GM12865 (cell line): ENCODE measurements around the gene ZNF654.
"Not testable (repeated sequence)": the region's sequence is repeated elsewhere in the genome, so short reads cannot be mapped to it uniquely, and the experiment has no call there.

Experiments used
- DNase-seq: peaks from one replicate; pipeline ENCODE4 v3.0.0; 2010; ENCODE audit warnings: low read depth
- H3K4me3 ChIP-seq: 2 replicates; pipeline ENCODE4 v1.5.1; 2011; ENCODE audit warnings: mild to moderate bottlenecking, low read depth, low read length, control low read depth
- TF ChIP-seq, protein P1 (sequence below): IDR thresholded peaks from 2 replicates; pipeline ENCODE4 v1.5.1; 2011; ENCODE audit warnings: low read length, control low read depth, low read depth, inconsistent platforms; ENCODE audit not compliant: insufficient read depth; ENCODE audit errors: missing control alignments

ZNF654 gene

GRCh38 chr3:88113311-88114162 is 54.5 kb downstream of the ZNF654 start:
- no peak overlapping the region for H3K4me3 ChIP-seq
- DNase-seq, result peak; percentile 76
- TF ChIP-seq, protein P1, sequence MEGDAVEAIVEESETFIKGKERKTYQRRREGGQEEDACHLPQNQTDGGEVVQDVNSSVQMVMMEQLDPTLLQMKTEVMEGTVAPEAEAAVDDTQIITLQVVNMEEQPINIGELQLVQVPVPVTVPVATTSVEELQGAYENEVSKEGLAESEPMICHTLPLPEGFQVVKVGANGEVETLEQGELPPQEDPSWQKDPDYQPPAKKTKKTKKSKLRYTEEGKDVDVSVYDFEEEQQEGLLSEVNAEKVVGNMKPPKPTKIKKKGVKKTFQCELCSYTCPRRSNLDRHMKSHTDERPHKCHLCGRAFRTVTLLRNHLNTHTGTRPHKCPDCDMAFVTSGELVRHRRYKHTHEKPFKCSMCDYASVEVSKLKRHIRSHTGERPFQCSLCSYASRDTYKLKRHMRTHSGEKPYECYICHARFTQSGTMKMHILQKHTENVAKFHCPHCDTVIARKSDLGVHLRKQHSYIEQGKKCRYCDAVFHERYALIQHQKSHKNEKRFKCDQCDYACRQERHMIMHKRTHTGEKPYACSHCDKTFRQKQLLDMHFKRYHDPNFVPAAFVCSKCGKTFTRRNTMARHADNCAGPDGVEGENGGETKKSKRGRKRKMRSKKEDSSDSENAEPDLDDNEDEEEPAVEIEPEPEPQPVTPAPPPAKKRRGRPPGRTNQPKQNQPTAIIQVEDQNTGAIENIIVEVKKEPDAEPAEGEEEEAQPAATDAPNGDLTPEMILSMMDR, result peak; percentile 72

DNA sequence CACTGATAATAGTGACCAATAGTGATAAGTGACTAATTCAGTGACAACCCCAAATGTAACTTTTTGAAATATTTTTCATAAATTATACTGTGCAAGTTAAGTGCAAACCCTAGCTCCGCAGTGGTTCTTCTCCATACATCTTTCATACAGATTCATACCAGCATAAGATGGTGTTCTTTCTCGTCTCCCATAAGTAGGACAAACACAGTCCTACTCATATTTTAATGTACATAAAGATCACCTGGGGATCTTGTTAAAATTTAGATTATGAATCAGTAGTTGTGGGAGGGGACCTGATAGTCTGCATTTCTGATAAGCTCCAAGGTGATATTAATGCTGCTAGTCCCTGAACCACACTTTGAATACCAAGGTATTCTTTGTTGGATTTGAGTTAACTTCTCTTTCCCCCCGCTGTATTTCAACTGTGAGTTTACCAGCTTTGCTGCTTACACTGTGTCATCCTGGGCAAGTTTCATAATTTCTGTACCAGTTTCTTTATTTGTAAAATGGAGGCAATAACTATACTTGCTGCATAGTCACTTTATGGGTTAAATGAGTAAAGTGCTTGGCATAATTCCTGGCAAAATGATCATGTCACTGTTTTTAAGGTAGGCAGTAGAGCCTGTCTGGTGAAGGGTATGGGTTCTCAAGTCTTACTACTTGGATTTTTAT is 56.0 kb downstream of the ZNF654 start:
- no peak overlapping the region for H3K4me3 ChIP-seq
- TF ChIP-seq, protein P1, result no peak
- DNase-seq, result no peak

DNA sequence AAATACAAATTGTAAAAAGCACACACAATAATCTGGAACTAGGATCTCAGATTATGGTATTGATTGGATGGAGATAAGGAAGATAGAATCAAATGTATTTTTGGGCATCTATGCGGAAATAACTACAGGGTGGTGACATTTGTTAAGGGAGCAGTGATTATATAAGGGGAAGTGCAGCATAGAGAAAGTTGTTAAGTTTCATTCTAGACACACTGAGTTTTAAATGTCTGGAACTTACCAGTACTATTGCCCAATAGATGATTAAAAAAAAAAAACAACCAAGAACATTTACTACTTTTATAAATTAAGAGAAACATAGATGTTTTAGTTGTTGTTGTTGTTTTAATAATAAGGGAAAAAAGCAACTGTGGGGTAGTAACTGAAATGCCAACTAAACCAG is 58.6 kb downstream of the ZNF654 start:
- TF ChIP-seq, protein P1, result no peak
- no peak for DNase-seq
- H3K4me3 ChIP-seq, result no peak overlapping the region

DNA sequence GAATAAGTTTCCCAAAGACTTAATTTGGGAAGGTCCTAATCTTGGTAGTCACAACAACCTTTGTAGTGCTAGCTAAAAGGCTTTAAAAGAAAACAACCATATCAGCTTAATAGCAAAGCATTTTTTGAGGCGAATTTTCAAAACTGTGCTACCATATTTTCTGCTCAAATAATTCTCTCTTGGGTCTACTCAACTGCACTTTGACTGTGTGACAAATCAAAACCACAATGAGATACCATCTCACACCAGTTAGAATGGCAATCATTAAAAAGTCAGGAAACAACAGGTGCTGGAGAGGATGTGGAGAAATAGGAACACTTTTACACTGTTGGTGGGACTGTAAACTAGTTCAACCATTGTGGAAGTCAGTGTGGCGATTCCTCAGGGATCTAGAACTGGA is 59.5 kb downstream of the ZNF654 start:
- DNase-seq, H3K4me3 ChIP-seq: not testable (repeated sequence)

GRCh38 chr3:88123526-88123925 is 64.5 kb downstream of the ZNF654 start:
- DNase-seq, result no peak
- TF ChIP-seq, protein P1, result no peak

DNA sequence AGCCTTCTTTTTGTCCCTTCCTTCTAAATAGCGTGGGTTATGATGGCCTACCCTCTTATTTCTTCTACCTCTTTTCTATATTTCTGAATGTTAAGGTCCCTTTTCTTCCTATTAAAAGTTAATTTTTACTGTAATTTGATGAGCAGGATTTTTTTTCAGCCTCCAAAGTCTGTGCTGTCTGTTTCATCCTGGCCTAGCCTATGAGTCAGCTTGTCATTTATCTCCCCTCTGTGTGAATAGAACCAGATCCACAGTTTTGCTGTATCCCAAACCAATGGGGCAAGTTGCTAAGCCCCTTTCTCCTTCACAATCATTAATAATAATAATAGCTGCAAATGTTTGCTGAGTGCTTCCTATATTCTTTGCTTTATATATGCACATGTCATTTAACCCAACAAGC is 72.6 kb downstream of the ZNF654 start:
- TF ChIP-seq, protein P1, result no peak
- no peak overlapping the region for H3K4me3 ChIP-seq
- no peak for DNase-seq

More at GRCh38 chr3:88123526-88123925, 64.5 kb downstream of the ZNF654 start:
- H3K4me3 ChIP-seq, result no peak overlapping the region

DNA sequence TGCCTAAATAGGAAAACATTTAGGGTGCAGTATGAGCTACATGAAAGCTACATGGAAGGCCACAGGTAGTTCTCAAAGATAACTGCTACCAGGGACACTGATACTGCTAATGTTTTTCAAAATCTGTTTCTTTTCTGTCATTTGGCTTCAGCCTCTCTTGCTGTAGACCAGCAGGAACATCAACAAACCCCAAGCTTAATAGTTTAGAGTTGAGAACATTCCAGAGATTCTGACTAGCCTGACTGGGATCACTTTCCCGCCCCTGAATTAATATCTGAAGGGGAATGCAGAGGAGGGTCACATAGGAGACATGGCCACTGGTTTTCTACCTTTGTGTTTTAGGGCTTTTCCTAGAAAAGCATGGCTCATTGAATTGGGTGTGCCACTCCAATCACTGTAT is 73.8 kb downstream of the ZNF654 start:
- TF ChIP-seq, protein P1, result no peak
- DNase-seq, result no peak
- no peak overlapping the region for H3K4me3 ChIP-seq
